NT2/D1 (cell line): ENCODE data around the gene TOM1L2.
"Not testable (repeated sequence)": the region's sequence is repeated elsewhere in the genome, so short reads cannot be mapped to it uniquely, and the experiment has no call there.

Experiments
- DNase-seq: peaks from one replicate; pipeline ENCODE4 v3.0.0-alpha.2; 2011; ENCODE audit warnings: low read depth, low spot score
- H3K27me3 ChIP-seq: 2 replicates; pipeline ENCODE4 v1.6.0; 2011; ENCODE audit warnings: mild to moderate bottlenecking; ENCODE audit not compliant: insufficient read length, insufficient read depth
- H3K36me3 ChIP-seq: 2 replicates; pipeline ENCODE4 v1.6.1; 2011; ENCODE audit warnings: mild to moderate bottlenecking, low read length, mixed read lengths; ENCODE audit not compliant: insufficient read depth, insufficient read length
- H3K4me1 ChIP-seq: 2 replicates; pipeline ENCODE4 v1.5.1; 2011; ENCODE audit not compliant: insufficient read depth, insufficient read length
- H3K4me3 ChIP-seq: 2 replicates; pipeline ENCODE4 v1.5.1; 2011; ENCODE audit warnings: low read depth; ENCODE audit not compliant: insufficient read length
- H3K9ac ChIP-seq: 2 replicates; pipeline ENCODE4 v1.6.0; 2011; ENCODE audit warnings: low read depth; ENCODE audit not compliant: insufficient read length
- H3K9me3 ChIP-seq: 2 replicates; pipeline ENCODE4 v1.5.1; 2011; ENCODE audit warnings: mild to moderate bottlenecking, low read length; ENCODE audit not compliant: insufficient read depth
- SUZ12 ChIP-seq: IDR thresholded peaks from 2 replicates; pipeline ENCODE4 v1.6.1; 2011; ENCODE audit not compliant: insufficient read length, insufficient read depth; ENCODE audit errors: extremely low read depth
- YY1 ChIP-seq: IDR thresholded peaks from 2 replicates; pipeline ENCODE4 v1.6.1; 2011; ENCODE audit not compliant: insufficient read length, insufficient read depth
- ZNF274 ChIP-seq: IDR thresholded peaks from 2 replicates; pipeline ENCODE4 v1.6.1; 2011; ENCODE audit warnings: mild to moderate bottlenecking, low read depth, low read length

Gene TOM1L2

DNA sequence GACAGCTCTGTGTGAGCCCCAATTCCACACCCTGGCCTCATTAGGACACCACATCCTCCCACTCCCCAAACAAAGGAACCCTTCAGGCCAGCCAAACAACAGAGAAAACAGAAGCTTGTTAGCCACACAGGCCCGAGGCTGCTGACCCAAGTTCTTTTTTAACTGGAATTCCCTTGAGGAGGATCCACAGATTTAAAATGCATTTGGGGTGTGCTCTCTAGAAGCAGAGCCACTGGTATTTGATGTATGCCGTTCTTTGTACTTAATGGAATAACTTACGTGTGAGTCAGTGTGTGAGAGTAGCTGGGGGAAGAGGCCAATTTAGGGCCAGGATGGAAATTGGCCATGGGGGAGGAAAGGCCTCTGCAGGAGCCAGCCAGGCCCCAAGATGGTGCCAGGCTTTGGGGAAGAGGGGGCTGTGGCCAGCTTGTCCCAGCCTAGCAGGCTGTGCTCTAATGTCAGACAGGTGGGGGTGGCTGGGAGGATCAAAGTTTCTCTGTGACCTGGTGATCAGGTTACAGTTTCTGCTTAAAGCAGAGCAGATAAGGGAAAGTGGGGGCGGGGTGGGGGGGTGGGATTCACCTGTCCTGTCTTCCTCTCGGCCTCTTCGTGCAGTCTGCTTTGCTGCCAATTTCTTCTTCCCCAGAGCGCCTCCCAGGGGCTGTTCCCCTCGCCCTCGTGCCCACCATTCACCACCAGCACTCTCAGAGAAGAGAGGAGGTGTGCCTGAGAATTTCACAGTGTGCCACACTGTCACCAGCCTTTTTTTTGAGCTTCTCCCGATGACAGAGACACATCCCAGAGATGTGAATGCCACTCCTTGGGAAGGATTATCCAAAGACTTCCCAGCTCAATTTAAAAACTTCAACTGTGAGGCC is 50.8 kb downstream of the TOM1L2 start:
- DNase-seq = peak; percentile 82
- peaks cover 8% of the 10 kb centered on the region for H3K4me1 ChIP-seq
- H3K9ac ChIP-seq = peak overlapping the region; percentile 58
- no peaks in the 10 kb centered on the region for H3K27me3 ChIP-seq
- H3K36me3 ChIP-seq = no peaks in the 10 kb centered on the region
- TF ChIP-seq SUZ12 = no peak
- TF ChIP-seq YY1 = peak; percentile 39
- H3K9me3 ChIP-seq = no peaks in the 10 kb centered on the region
- H3K4me3 ChIP-seq = no peak overlapping the region

DNA sequence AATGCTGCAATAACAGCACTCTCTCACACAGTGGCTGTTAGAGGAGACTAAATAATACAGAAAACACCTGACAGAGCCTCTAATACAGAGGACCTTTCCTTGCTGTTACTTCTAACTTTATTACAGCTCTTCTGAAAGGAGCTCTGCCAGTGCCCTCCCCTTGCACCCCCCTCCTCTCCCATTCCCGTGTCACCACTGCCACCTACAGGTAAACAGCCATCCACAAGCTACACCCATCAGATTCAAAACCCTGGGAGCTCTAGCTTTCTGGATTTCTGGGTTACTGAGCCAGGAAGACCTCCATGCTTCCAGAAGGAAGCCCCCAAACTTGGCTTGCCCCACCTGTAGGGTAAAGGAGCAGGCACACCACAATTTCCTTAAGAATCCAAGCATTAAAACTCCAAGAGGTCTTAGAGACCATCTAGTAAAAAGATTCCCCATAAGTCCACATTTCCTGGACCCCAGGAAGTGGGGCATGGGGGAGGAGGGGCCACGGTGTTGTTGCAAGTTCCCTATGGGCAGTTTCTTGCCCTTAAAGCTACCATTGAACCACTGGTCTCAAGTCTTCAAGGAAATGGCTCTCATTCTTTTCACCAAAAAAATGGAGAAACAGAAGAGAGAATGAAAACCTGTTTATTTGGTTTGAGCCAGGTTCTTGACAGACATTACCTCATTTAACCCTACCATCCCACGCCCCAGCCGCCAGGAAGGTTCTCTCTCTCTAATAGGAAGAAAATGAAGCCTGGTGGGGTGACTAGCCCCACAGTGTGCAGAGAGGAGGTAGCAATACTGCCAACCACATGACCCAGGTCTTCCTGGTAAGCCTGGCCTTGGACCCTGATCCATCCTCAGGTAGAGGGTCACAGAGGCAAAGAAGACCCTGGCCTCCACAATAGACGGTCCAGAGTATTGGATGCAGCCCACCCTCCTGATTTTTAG is 52.8 kb downstream of the TOM1L2 start:
- no peaks in the 10 kb centered on the region for H3K27me3 ChIP-seq
- H3K4me1 ChIP-seq = peaks cover 9% of the 10 kb centered on the region
- DNase-seq = peak; percentile 57
- TF ChIP-seq ZNF274 = no peak
- TF ChIP-seq YY1 = no peak
- TF ChIP-seq SUZ12 = no peak
- no peaks in the 10 kb centered on the region for H3K36me3 ChIP-seq
- H3K9ac ChIP-seq = peak overlapping the region; percentile 33
- H3K4me3 ChIP-seq = no peak overlapping the region
- no peaks in the 10 kb centered on the region for H3K9me3 ChIP-seq

DNA sequence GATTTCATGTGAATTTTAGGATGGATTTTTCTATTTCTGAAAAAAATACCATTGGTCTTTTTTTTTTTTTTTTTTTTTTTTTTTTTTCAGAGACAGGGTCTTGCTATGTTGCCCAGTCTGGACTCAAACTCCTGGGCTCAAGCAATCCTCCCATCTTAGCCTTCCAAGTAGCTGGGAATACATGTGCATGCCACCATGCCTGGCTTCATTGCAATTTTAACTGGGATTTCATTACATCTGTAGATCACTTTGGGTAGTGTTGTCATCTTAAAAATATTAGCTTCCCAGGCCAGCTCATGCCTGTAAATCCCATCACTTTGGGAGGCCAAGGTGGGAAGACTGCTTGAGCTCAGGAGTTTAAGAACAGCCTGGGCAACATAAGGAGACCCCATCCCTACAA is 54.8 kb downstream of the TOM1L2 start:
- TF ChIP-seq ZNF274 (no peak), YY1 (no peak), SUZ12 (no peak)
- no peak overlapping the region for H3K9ac ChIP-seq
- no peak for DNase-seq
- H3K4me1 ChIP-seq = peaks cover 8% of the 10 kb centered on the region
- H3K27me3 ChIP-seq = no peaks in the 10 kb centered on the region
- no peak overlapping the region for H3K4me3 ChIP-seq
- H3K36me3 ChIP-seq = no peaks in the 10 kb centered on the region
- no peaks in the 10 kb centered on the region for H3K9me3 ChIP-seq

DNA sequence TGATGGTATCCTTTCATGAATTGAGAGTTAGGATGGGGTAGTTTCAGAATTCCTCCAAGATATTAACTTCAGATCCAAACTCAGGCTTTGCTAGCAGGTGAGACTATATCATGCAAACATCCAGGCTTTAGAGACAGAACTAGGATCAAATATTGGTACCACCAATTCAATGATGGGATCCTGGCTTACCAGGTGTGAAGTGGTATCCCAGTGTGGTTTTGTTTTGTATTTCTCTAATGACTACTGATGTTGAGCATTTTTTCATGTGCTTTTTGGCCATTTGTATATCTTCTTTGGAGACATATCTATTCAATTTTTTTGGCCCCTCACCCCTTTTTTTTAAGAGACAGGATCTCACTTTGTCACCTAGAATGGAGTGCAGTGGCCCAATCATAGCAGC is 57.0 kb downstream of the TOM1L2 start:
- DNase-seq = no peak
- no peak overlapping the region for H3K9ac ChIP-seq
- TF ChIP-seq ZNF274 (no peak), SUZ12 (no peak), YY1 (no peak)
- peaks cover 13% of the 10 kb centered on the region for H3K4me1 ChIP-seq
- H3K9me3 ChIP-seq = no peaks in the 10 kb centered on the region
- H3K4me3 ChIP-seq = no peak overlapping the region
- no peaks in the 10 kb centered on the region for H3K36me3 ChIP-seq
- no peaks in the 10 kb centered on the region for H3K27me3 ChIP-seq

DNA sequence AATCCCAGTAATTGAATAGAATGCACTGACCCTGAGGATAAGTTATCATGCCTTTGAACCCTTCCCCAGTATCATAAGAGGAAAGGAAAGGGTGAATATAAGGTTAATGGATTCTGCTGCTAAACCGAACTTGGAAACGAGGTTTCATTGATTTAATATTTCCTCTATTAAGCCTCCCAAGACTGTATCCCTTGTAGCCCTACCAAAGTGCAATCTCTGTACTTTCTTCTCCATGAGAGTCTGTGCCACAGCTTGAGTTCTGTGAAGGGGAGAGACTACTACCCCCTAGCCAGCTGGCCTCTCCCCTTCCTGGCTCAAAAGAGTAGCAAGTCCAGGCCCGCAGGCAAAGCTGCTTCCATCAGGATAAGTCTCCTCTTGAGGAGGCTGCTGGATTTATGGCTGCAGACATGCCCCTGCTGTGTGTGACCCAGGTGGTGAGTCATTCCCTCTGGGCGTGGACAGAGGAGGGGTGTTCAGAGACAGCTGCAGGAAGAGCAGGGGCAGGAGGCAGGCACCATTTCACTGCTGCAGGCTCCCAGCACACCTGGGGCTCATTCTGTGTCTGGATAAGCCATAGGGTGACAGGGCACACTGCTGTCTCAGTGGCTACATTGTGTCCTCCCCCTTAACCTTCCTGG is 58.4 kb downstream of the TOM1L2 start:
- TF ChIP-seq YY1 = peak; percentile 43
- no peak for TF ChIP-seq SUZ12
- no peak for TF ChIP-seq ZNF274
- no peaks in the 10 kb centered on the region for H3K27me3 ChIP-seq
- H3K4me3 ChIP-seq = no peak overlapping the region
- peak; percentile 57 for DNase-seq
- no peaks in the 10 kb centered on the region for H3K9me3 ChIP-seq
- peaks cover 10% of the 10 kb centered on the region for H3K4me1 ChIP-seq
- H3K9ac ChIP-seq = peak overlapping the region; percentile 58
- no peaks in the 10 kb centered on the region for H3K36me3 ChIP-seq

DNA sequence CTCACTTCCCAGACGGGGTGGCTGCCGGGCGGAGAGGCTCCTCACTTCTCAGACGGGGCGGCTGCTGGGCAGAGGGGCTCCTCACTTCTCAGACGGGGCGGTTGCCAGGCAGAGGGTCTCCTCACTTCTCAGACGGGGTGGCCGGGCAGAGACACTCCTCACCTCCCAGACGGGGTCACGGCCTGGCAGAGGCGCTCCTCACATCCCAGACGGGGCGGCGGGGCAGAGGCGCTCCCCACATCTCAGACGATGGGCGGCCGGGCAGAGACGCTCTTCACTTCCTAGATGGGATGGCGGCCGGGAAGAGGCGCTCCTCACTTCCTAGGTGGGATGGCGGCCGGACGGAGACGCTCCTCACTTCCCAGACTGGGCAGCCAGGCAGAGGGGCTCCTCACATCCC is 59.9 kb downstream of the TOM1L2 start:
- H3K4me3 ChIP-seq, H3K9ac ChIP-seq, DNase-seq, H3K9me3 ChIP-seq, H3K36me3 ChIP-seq, H3K27me3 ChIP-seq: not testable (repeated sequence)
- peaks cover 10% of the 10 kb centered on the region for H3K4me1 ChIP-seq
